GM21529 (cell line): ENCODE measurements around the gene MCRIP2.

ENCODE experiments used
- ATAC-seq: cut with Tn5 transposase; IDR thresholded peaks from one replicate; pipeline ENCODE4 v1.9.1; 2021; ENCODE audit not compliant: unreplicated experiment

Gene MCRIP2

GRCh38 chr16:631808-632358 lies 9.7 kb upstream of the MCRIP2 start:
- no peak for ATAC-seq

DNA sequence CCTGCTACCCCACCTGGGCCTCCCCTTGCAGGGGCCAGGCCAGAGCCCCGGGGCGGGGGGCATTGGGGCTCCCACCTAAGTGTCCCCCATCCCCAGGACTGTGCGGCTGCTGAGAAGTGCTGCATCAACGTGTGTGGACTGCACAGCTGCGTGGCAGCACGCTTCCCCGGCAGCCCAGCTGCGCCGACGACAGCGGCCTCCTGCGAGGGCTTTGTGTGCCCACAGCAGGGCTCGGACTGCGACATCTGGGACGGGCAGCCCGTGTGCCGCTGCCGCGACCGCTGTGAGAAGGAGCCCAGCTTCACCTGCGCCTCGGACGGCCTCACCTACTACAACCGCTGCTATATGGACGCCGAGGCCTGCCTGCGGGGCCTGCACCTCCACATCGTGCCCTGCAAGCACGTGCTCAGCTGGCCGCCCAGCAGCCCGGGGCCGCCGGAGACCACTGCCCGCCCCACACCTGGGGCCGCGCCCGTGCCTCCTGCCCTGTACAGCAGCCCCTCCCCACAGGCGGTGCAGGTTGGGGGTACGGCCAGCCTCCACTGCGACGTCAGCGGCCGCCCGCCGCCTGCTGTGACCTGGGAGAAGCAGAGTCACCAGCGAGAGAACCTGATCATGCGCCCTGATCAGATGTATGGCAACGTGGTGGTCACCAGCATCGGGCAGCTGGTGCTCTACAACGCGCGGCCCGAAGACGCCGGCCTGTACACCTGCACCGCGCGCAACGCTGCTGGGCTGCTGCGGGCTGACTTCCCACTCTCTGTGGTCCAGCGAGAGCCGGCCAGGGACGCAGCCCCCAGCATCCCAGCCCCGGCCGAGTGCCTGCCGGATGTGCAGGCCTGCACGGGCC lies 8.9 kb upstream of the MCRIP2 start:
- no peak for ATAC-seq

GRCh38 chr16:633336-634050 lies 8.1 kb upstream of the MCRIP2 start:
- no peak for ATAC-seq

GRCh38 chr16:634051-634670 lies 7.5 kb upstream of the MCRIP2 start:
- no peak for ATAC-seq

DNA sequence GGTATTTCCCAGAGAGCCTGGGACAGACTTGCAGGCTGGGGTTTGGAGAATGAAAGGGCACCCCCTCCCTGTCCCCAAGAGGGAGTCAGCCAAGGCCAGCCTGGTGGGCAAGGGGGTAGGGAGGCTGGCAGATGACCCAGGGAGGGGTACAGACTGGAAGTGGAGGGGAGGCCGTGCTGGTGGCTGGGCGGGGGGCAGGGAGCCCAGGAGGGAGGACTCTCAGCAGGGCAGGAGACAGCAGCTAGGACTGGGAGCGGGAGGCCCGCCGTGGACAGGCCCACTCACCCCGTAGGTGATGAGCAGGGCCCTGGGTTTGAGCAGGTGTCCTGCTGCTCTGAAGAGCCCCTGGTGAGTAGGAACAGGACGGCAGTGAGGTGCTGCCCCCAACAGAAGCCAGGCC lies 6.6 kb upstream of the MCRIP2 start:
- ATAC-seq, result no peak

DNA sequence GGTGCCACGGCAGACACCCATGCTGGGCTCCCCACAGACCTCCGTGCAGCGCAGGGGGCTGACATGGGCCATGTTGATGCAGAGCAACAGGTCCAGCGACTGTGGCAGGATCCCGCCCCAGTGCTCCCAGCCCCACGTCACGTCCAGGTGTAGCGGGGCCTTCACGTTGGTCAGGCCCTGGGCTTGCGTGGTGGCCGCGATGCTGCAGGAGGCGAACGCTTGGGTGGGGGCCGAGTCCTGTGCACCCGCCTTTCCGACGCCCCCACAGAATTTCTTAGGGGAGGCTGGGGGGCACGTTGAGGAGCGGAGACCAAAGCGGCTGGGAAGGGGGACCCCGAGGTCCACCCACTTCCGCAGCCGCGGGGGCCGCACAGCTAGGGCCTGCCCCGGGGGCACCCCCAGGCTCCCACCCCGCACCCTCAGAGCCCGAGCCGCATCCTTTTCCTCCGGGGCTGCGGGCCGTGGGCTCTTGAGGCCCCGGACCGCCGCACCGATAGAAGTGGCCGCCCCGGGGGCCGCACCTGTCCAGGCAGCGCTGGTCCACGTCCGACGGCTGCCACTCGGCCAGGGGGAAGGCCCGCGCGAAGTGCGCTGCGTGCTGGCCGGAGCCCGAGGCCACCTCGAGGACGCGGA lies 5.9 kb upstream of the MCRIP2 start:
- ATAC-seq, result peak; percentile 4

DNA sequence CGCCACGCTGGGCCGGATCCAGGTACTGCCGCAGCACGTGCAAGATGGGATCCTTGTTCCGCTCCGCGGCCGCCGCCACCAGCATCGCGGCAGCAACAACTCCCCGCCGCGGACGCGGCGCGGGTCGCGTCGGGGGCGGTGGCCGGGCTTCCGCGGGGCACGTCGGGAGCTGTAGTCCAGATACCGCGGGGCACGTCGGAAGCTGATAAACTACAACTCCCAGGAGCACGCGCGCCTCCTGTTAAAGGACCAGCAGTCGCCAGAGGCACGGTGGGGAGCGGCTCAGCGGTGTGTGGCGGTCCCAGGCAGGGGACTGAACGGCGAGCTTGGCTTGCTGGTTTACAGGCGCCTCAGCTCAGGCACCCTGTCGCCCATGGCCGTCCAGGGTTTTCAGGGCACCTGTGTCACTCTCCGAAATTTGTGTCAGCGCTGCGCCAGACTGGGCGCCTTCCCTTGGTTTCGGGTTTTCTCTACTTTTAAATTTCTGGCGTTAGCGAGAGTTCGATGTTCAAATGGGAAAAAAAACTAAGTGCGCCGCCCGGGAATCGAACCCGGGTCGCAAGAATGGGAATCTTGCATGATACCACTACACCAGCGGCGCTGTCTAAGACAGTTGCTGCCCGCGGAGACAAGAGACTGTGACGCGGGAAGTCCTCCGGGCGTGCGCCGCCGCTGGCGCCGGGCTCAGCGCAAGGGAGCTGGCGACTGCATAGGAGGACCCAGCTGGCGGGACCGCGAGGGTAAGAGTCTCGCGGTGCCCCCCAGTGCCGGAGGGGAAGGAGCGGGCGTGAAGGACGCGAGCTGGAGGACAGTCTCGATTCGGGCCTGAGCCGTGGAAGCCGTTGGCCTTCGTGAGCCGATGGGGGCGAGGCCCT lies 5.2 kb upstream of the MCRIP2 start, which contains the start of gene METTL26:
Gene METTL26 (minus strand): TSS at position 100 of the 875 bp plus-strand sequence. CDS start 15 bp downstream, at position 85.
- peak; percentile 72 for ATAC-seq

DNA sequence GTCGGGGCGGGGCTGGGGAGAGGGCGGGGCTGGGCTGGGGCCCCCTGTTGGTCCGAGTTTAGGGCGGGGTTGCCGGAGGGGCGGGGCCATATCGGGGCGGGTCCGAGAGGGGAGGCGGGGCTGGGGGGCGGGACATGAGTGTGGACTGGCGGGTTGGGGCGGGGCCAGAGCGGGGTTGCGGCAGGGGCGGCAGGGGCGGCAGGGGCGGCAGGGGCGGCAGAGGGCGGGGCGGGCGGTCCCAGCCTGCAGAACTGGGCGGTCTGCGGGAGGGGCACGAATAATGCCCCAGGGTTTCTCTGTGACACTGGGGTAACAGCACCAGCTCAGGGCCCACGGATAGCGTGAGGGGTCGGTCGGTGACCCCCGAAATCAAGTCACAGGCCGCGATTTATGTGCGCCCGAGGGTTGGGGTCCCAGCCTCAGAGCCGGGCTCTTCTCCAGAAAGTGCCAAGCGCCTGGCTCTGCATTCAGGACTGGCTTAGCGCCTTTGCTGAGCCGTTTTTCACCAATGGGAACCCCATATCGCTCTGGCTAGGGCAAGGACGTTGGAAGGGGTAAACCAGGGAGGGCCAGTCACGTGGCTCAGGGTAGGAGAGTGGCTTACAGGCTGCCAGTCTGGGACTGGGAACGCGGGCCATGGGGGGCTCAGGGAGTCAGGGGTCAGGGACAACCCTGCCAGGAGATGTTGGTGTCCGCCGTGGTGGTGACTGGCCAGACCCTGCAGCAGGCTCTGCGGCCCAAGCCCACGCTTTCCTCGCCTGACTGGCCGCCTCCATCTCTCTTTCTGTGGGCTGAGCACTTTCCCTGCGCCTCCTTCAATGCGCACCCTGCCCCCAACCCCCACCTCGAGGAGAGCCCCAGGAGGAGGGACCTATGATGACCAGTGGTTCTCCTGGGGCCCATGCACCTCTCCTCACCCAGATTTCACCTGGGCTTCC lies 4.3 kb upstream of the MCRIP2 start:
- no peak for ATAC-seq

DNA sequence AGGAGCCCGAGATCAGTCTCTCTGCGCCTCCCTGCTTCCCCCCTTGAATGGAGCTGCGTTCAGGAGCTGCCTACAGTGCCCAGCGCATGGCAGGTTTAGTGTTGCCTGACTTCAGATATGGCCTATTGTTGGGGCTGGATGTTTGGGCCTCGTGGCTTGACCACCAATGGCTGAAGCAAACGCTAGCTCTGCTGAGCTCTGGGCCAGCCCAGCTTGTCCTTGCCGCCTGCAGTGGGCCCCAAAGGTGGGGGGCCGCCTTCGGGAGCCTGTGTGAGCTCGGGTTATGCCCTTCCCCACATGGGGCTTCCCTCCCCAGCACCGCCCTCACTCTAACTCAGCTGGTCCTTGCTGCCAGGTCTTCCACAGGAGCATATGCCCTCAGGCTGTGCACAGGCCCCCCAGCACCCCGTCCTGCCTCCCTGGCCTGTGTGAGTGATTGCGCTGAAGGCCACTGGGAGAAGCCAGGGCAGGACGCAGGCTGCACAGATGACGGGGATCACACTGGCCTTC lies 3.5 kb upstream of the MCRIP2 start:
- ATAC-seq, result no peak

- ATAC-seq, result no peak
Measured at GRCh38 chr16:638836-639235, 2.8 kb upstream of the MCRIP2 start.

GRCh38 chr16:640614-641013 lies 1.0 kb upstream of the MCRIP2 start:
- ATAC-seq, result no peak

DNA sequence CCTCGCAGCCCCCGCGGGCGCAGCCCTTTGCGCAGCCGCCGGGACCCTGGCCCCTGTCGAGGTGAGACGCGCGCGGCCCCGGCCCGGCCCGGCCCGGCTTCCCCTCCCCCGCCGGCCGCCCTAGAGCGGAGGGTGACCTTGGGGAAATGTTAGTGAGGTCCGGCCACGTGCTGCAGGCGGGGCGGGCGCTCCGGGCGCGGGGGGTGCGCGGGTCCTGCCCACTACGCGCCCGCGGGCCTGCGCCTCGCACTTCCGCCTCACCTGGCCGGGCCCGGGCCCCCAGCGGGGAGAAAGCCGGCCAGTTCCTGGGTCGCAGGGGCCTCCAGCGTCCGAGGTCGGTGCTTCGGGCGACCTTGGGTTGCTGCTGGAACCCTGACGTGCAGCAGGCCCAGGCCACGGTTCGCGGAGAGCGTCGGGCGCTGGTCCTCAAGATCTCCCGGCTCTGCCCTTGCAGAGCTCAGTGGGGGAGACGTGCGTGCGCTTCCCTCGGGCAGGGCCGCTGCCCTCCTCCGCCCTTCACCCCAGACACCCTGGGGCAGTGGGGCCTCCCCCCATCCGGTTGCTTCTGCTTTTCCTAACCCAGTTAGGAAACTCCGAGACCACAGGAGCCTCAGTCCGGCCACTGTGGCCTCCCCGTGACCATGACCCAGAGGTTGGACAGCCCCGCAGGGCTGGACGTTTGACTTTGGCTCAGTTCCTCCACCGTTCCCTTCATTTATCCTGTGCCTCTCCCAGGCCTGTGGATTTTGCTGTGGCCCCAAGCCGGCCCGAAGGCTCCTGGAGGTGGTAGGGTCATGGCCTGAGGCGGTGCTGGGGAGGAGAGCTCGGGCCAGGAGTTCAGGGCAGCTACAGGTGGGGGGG lies 791 bp downstream of the MCRIP2 start:
- ATAC-seq, result peak; percentile 38

- ATAC-seq, result no peak
Measured at GRCh38 chr16:643050-643368, 1.4 kb downstream of the MCRIP2 start.

DNA sequence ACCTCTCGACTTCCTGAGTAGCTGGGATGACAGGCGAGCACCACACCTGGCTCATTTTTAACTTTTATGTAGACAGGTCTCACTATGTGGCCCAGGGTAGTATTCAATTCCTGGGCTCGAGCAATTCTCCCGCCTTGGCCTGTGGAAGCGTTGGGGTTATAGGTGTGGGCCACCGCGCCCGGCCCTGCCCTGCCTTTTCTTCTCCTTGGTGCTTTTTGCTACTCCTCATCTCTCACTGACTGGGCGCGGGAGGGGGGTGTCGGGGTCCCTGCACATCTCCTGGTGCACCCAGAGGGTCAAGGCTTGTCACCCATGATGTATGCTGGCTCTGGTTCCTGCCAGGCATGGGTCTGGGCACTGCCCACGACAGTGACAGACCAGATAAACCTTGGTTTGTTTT lies 2.9 kb downstream of the MCRIP2 start:
- no peak for ATAC-seq

GRCh38 chr16:645852-646678 lies 4.4 kb downstream of the MCRIP2 start:
- no peak for ATAC-seq

GRCh38 chr16:646679-647172 lies 5.1 kb downstream of the MCRIP2 start:
- no peak for ATAC-seq
